GM10266 (cell line): ENCODE data around the gene VWA2.

Experiments used
- DNase-seq: peaks from one replicate; pipeline ENCODE4 v3.0.0; 2012; ENCODE audit errors: extremely low spot score
- CTCF ChIP-seq: IDR thresholded peaks from 2 replicates; pipeline ENCODE4 v1.5.1; 2012; ENCODE audit warnings: mild to moderate bottlenecking, low read depth; ENCODE audit not compliant: control insufficient read depth, insufficient read depth; ENCODE audit errors: missing control alignments

The VWA2 gene

GRCh38 chr10:114244126-114244525, 5.1 kb downstream of the VWA2 start:
- TF ChIP-seq CTCF, result no peak
- no peak for DNase-seq

- TF ChIP-seq CTCF, result no peak
- DNase-seq, result no peak
Observed at GRCh38 chr10:114245121-114245791, 6.2 kb downstream of the VWA2 start.

- no peak for TF ChIP-seq CTCF
- DNase-seq, result no peak
Observed at GRCh38 chr10:114246679-114247305, 7.7 kb downstream of the VWA2 start.

- TF ChIP-seq CTCF, result no peak
- no peak for DNase-seq
Observed at GRCh38 chr10:114250236-114250635, 11.2 kb downstream of the VWA2 start.

GRCh38 chr10:114250716-114251115, 11.7 kb downstream of the VWA2 start:
- TF ChIP-seq CTCF, result no peak
- DNase-seq, result no peak

- DNase-seq, result no peak
- no peak for TF ChIP-seq CTCF
Observed at GRCh38 chr10:114252092-114252491, 13.0 kb downstream of the VWA2 start.

GRCh38 chr10:114252883-114253282, 13.8 kb downstream of the VWA2 start:
- DNase-seq, result no peak
- no peak for TF ChIP-seq CTCF
